HCT116 (cell line): ENCODE results near the gene STPG3. TPM values are rescaled to one million over a fixed set of nuclear protein-coding genes. Genes with fewer than 3 reads are reported as not detected.

Experiments
- ATAC-seq: fragments of 200-7000 bp; cut with Tn5 transposase; 2 replicates; pipeline ENCODE4 v1.9.1; 2020; ENCODE audit warnings: mild to moderate bottlenecking, moderate library complexity
- BruUV-seq: library from RNA; stranded (reverse); fragments of 400-500 nt; replicated peaks from 2 replicates; lab custom pipeline; 2021; lab: Mats Ljungman, UMichigan
- CTCF ChIA-PET: fragments of 300-600 bp; sonication (Branson Sonifier 250); formaldehyde crosslinking; loops from one replicate; lab custom pipeline; 2021; ENCODE audit warnings: antibody characterized with exemption; lab: Charles Lee
- POLR2A ChIA-PET: fragments of 300-600, 350-600 bp; sonication (Branson Sonifier 250); formaldehyde crosslinking; loops from one replicate; lab custom pipeline; 2021; ENCODE audit warnings: antibody characterized with exemption; lab: Charles Lee
- RAD21 ChIA-PET, 2 experiments: fragments of 300-600 bp; sonication (Branson Sonifier 250); formaldehyde crosslinking; loops; one replicate each; lab custom pipeline; 2023; ENCODE audit warnings: low total read pairs in 2 of 2; ENCODE audit not compliant: uncharacterized antibody in 2 of 2, unreplicated experiment in 2 of 2, low non-redundant PET in 1 of 2; lab: Charles Lee
- DNase-seq: peaks from one replicate; pipeline ENCODE4 v3.0.0-alpha.2; 2010; ENCODE audit warnings: low read depth, low spot score
- H2AFZ ChIP-seq: fragments of 200-600 bp; shearing (Covaris generic), sonication (generic); 2 replicates; pipeline ENCODE4 v1.6.1; 2017; ENCODE audit warnings: low read depth, mixed run types, mixed read lengths, antibody characterized with exemption, low read length; ENCODE audit not compliant: poor library complexity, severe bottlenecking
- H3K27ac ChIP-seq: 2 replicates; pipeline ENCODE4 v1.5.1; 2012; ENCODE audit warnings: low read depth, low read length
- H3K27me3 ChIP-seq: fragments of 200-600 bp; sonication (generic); 2 replicates; pipeline ENCODE4 v1.6.1; 2016; ENCODE audit warnings: mixed run types, low read length, mixed read lengths; ENCODE audit not compliant: insufficient read depth
- H3K36me3 ChIP-seq, 2 experiments: fragments of 200-500 bp in 1 of 2; fragments of 200-600 bp in 1 of 2; sonication (Bioruptor generic) in 1 of 2; sonication (generic) in 1 of 2; 2 replicates each; pipeline versions ENCODE4 v1.5.1 to v1.6.1; 2014 to 2016; ENCODE audit warnings: low read length in 2 of 2, inconsistent platforms in 1 of 2, mixed read lengths in 1 of 2, mixed run types in 1 of 2; ENCODE audit not compliant: insufficient read depth in 2 of 2, control insufficient read depth in 1 of 2
- H3K4me1 ChIP-seq, 2 experiments: fragments of 200-600 bp in 1 of 2; sonication (generic) in 1 of 2; 2 replicates each; pipeline versions ENCODE4 v1.5.1 to v1.6.1; 2012 to 2017; ENCODE audit warnings: low read length in 2 of 2, inconsistent platforms in 1 of 2, mild to moderate bottlenecking in 1 of 2, mixed read lengths in 1 of 2, mixed run types in 1 of 2, moderate library complexity in 1 of 2; ENCODE audit not compliant: insufficient read depth in 2 of 2, control insufficient read depth in 1 of 2
- H3K4me2 ChIP-seq: fragments of 200-600 bp; sonication (generic); 2 replicates; pipeline ENCODE4 v1.6.1; 2017; ENCODE audit warnings: mixed run types, low read length, mixed read lengths
- H3K4me3 ChIP-seq, 2 experiments: fragments of 200-600 bp in 1 of 2; sonication (generic) in 1 of 2; replicated peaks in 1 of 2; 2 replicates each; pipeline ENCODE4 v1.5.1; 2011 to 2016; ENCODE audit warnings: low read length in 2 of 2, control low read depth in 1 of 2, low read depth in 1 of 2, mild to moderate bottlenecking in 1 of 2, mixed read lengths in 1 of 2, mixed run types in 1 of 2
- H3K79me2 ChIP-seq: fragments of 200-600 bp; sonication (generic); 2 replicates; pipeline ENCODE4 v1.6.1; 2017; ENCODE audit warnings: mild to moderate bottlenecking, mixed run types, low read length, moderate library complexity, mixed read lengths; ENCODE audit not compliant: insufficient read depth
- H3K9ac ChIP-seq: fragments of 200-600 bp; sonication (generic); 2 replicates; pipeline ENCODE4 v1.6.1; 2016; ENCODE audit warnings: low read length, mixed read lengths
- H3K9me2 ChIP-seq: fragments of 200-600 bp; sonication (generic), shearing (Covaris generic); 2 replicates; pipeline ENCODE4 v1.6.1; 2017; ENCODE audit warnings: mixed run types, mild to moderate bottlenecking, moderate library complexity; ENCODE audit not compliant: insufficient read depth
- H3K9me3 ChIP-seq, 2 experiments: fragments of 200-500 bp in 1 of 2; fragments of 200-600 bp in 1 of 2; sonication (Bioruptor generic) in 1 of 2; sonication (generic) in 1 of 2; 2 replicates each; pipeline ENCODE4 v1.6.1; 2014 to 2017; ENCODE audit warnings: low read length in 2 of 2, mixed read lengths in 2 of 2, inconsistent platforms in 1 of 2, low read depth in 1 of 2, mild to moderate bottlenecking in 1 of 2, mixed run types in 1 of 2, moderate library complexity in 1 of 2; ENCODE audit not compliant: control insufficient read depth in 1 of 2, insufficient read depth in 1 of 2
- H4K20me1 ChIP-seq: fragments of 200-600 bp; sonication (generic), shearing (Covaris generic); 2 replicates; pipeline ENCODE4 v1.6.1; 2017; ENCODE audit warnings: mixed run types, mild to moderate bottlenecking, moderate library complexity; ENCODE audit not compliant: insufficient read depth
- CEBPB ChIP-seq: IDR thresholded peaks from 2 replicates; pipeline ENCODE4 v1.6.1; 2012; ENCODE audit warnings: low read depth
- EZH2 ChIP-seq: fragments of 200-600 bp; sonication (generic); IDR thresholded peaks from 2 replicates; pipeline ENCODE4 v1.6.1; 2017; ENCODE audit warnings: antibody characterized with exemption, mixed run types
- EZH2phosphoT487 ChIP-seq: fragments of 200-600 bp; IDR thresholded peaks from 2 replicates; pipeline ENCODE4 v1.6.1; 2018; ENCODE audit warnings: antibody characterized with exemption, borderline replicate concordance
- JUND ChIP-seq: IDR thresholded peaks from 2 replicates; pipeline ENCODE4 v1.6.1; 2012
- POLR2A ChIP-seq: IDR thresholded peaks from 2 replicates; pipeline ENCODE4 v1.7.0; 2011; ENCODE audit warnings: borderline replicate concordance; ENCODE audit not compliant: insufficient read depth, insufficient read length; ENCODE audit errors: extremely low read depth
- POLR2AphosphoS5 ChIP-seq: IDR thresholded peaks from 2 replicates; pipeline ENCODE4 v1.6.1; 2011; ENCODE audit warnings: mild to moderate bottlenecking, low read depth, low read length, moderate library complexity
- RAD21 ChIP-seq: IDR thresholded peaks from 2 replicates; pipeline ENCODE4 v1.6.1; 2012; ENCODE audit warnings: low read depth, mild to moderate bottlenecking
- REST ChIP-seq: IDR thresholded peaks from 2 replicates; pipeline ENCODE4 v1.6.1; 2012; ENCODE audit warnings: low read depth
- SIN3A ChIP-seq: IDR thresholded peaks from 2 replicates; pipeline ENCODE4 v1.6.1; 2012; ENCODE audit warnings: low read depth
- SRF ChIP-seq: IDR thresholded peaks from 2 replicates; pipeline ENCODE4 v1.6.1; 2012; ENCODE audit warnings: low read depth
- TCF7L2 ChIP-seq: IDR thresholded peaks from 2 replicates; pipeline ENCODE4 v1.7.0; 2011; ENCODE audit warnings: borderline replicate concordance, inconsistent platforms; ENCODE audit not compliant: insufficient read depth, insufficient read length; ENCODE audit errors: extremely low read depth
- YY1 ChIP-seq: IDR thresholded peaks from 2 replicates; pipeline ENCODE4 v1.6.1; 2011; ENCODE audit warnings: low read length, low read depth, moderate library complexity, mild to moderate bottlenecking; ENCODE audit not compliant: insufficient replicate concordance; ENCODE audit errors: extremely low read depth
- ZBTB33 ChIP-seq: IDR thresholded peaks from 2 replicates; pipeline ENCODE4 v1.6.1; 2011; ENCODE audit warnings: mild to moderate bottlenecking, low read length, moderate library complexity; ENCODE audit not compliant: insufficient replicate concordance; ENCODE audit errors: extremely low read depth
- intact Hi-C: fragments of 100-400 bp; cut with micrococcal nuclease; formaldehyde crosslinking; loops from 2 replicates; pipeline ENCODE4 v1.10.0; 2022
- total RNA-seq: library from RNA; stranded (reverse); gene quantifications from one replicate; pipeline ENCODE4 v1.2.1, GENCODE V29; 2021; ENCODE audit not compliant: unreplicated experiment

Gene STPG3
- total RNA-seq, 1 experiment from 2014 or later, result not detected

- H3K4me3 ChIP-seq, result no peak overlapping the region
- no peak overlapping the region for H2AFZ ChIP-seq
- intact Hi-C loops, result no loop called here
- H4K20me1 ChIP-seq, result peaks cover 10% of the 10 kb centered on the region; the same call in 1 of the 2 replicates
- H3K79me2 ChIP-seq, result peaks cover 11% of the 10 kb centered on the region
- no peak overlapping the region for H3K9ac ChIP-seq
- H3K36me3 ChIP-seq, result peaks cover 2 to 9% of the 10 kb centered on the region in 2 experiments; a peak in 2 of 4 replicates
- no peak for DNase-seq
- H3K9me2 ChIP-seq, result no peaks in the 10 kb centered on the region
- H3K27ac ChIP-seq, result no peak overlapping the region
- no peak overlapping the region for H3K4me2 ChIP-seq
- H3K4me1 ChIP-seq, result peaks cover 5 to 23% of the 10 kb centered on the region in 2 experiments
- BruUV-seq, result no TSS peak
- CTCF ChIA-PET, result interaction anchor here (1.0 to 1.2 kb wide), 2 partner anchors 11 to 180 kb away, joined by 4 read pairs; no protein-coding TSS in a partner anchor
- no peaks in the 10 kb centered on the region for H3K27me3 ChIP-seq
- no peak for ATAC-seq
- TF ChIP-seq SRF (no peak), REST (no peak), JUND (no peak)
- POLR2A ChIA-PET, result no interaction called here
- H3K9me3 ChIP-seq, result no peaks in the 10 kb centered on the region
- RAD21 ChIA-PET, result no interaction called here
Observed at GRCh38 chr9:137247916-137248175, 3.2 kb upstream of the STPG3 start.

- H4K20me1 ChIP-seq, result no peaks in the 10 kb centered on the region
- no peaks in the 10 kb centered on the region for H3K9me3 ChIP-seq
- intact Hi-C loops, result no loop called here
- ChIA-PET POLR2A (interaction anchor here (1.4 kb wide), 1 partner anchor 10 kb away, joined by 6 read pairs; the partner anchor contains the start of gene TUBB4B), CTCF (interaction anchor here (1.1 kb wide), 1 partner anchor 14 kb away, joined by 4 read pairs; no protein-coding TSS in a partner anchor), RAD21 (no interaction called here)
- H3K9me2 ChIP-seq, result no peaks in the 10 kb centered on the region
- no peak overlapping the region for H2AFZ ChIP-seq
- peaks cover 4% of the 10 kb centered on the region for H3K79me2 ChIP-seq
- H3K4me1 ChIP-seq, result peaks cover 15 to 30% of the 10 kb centered on the region in 2 experiments
- H3K27me3 ChIP-seq, result no peaks in the 10 kb centered on the region
- H3K9ac ChIP-seq, result no peak overlapping the region
- no peaks in the 10 kb centered on the region for H3K36me3 ChIP-seq
- no peak overlapping the region for H3K27ac ChIP-seq
- BruUV-seq, result no TSS peak
- no peak for DNase-seq
- H3K4me3 ChIP-seq, result no peak overlapping the region
- H3K4me2 ChIP-seq, result no peak overlapping the region
- no peak for ATAC-seq
- TF ChIP-seq POLR2AphosphoS5 (no peak), EZH2phosphoT487 (no peak), CEBPB (no peak), ZBTB33 (no peak), POLR2A (no peak), YY1 (no peak), SRF (no peak), TCF7L2 (no peak), JUND (no peak), RAD21 (no peak), EZH2 (no peak), SIN3A (no peak)
Observed at GRCh38 chr9:137250329-137251193, 525 bp upstream of the STPG3 start.
